Measurements from ENCODE around the gene SPR.
A peak's percentile ranks its signal among the peaks of the same experiment; 100 is the strongest.

SPR gene

GRCh38 chr2:72864500-72864899 is 22.7 kb upstream of the SPR start:
- peak; percentile 41 for DNase-seq (ENCODE audit: low spot score)
- Mint-ChIP-seq H3K9me3 (no peaks in the 10 kb centered on the region), H3K36me3 (ENCODE audit: low read depth) (no peaks in the 10 kb centered on the region), H3K4me3 (no peak overlapping the region), H3K27ac (no peak overlapping the region), H3K27me3 (ENCODE audit: low read depth) (peaks cover 47% of the 10 kb centered on the region), H3K4me1 (ENCODE audit: low read depth) (peaks cover 11% of the 10 kb centered on the region)

GRCh38 chr2:72871060-72871459 is 16.1 kb upstream of the SPR start:
- H3K9me3 Mint-ChIP-seq: no peaks in the 10 kb centered on the region
- H3K27me3 Mint-ChIP-seq (ENCODE audit: low read depth): peaks cover 40% of the 10 kb centered on the region
- no peaks in the 10 kb centered on the region for H3K36me3 Mint-ChIP-seq (ENCODE audit: low read depth)
- H3K4me1 Mint-ChIP-seq (ENCODE audit: low read depth): no peaks in the 10 kb centered on the region
- H3K27ac Mint-ChIP-seq: no peak overlapping the region
- DNase-seq (ENCODE audit: low spot score): no peak
- no peak overlapping the region for H3K4me3 Mint-ChIP-seq

GRCh38 chr2:72871880-72872279 is 15.3 kb upstream of the SPR start:
- peaks cover 39% of the 10 kb centered on the region for H3K27me3 Mint-ChIP-seq (ENCODE audit: low read depth)
- no peak for DNase-seq (ENCODE audit: low spot score)
- H3K9me3 Mint-ChIP-seq: no peaks in the 10 kb centered on the region
- H3K4me1 Mint-ChIP-seq (ENCODE audit: low read depth): no peaks in the 10 kb centered on the region
- H3K27ac Mint-ChIP-seq: no peak overlapping the region
- H3K36me3 Mint-ChIP-seq (ENCODE audit: low read depth): no peaks in the 10 kb centered on the region
- H3K4me3 Mint-ChIP-seq: no peak overlapping the region

GRCh38 chr2:72883356-72883962 is 3.7 kb upstream of the SPR start:
- no peak for DNase-seq (ENCODE audit: low spot score)
- Mint-ChIP-seq H3K27ac (no peak overlapping the region), H3K4me3 (no peak overlapping the region), H3K9me3 (no peaks in the 10 kb centered on the region), H3K36me3 (ENCODE audit: low read depth) (no peaks in the 10 kb centered on the region), H3K27me3 (ENCODE audit: low read depth) (peaks cover 34% of the 10 kb centered on the region), H3K4me1 (ENCODE audit: low read depth) (peaks cover 2% of the 10 kb centered on the region)

- Mint-ChIP-seq H3K27me3 (ENCODE audit: low read depth) (peaks cover 33% of the 10 kb centered on the region), H3K36me3 (ENCODE audit: low read depth) (no peaks in the 10 kb centered on the region), H3K27ac (no peak overlapping the region), H3K9me3 (no peaks in the 10 kb centered on the region), H3K4me3 (peak overlapping the region; percentile 56), H3K4me1 (ENCODE audit: low read depth) (peaks cover 2% of the 10 kb centered on the region)
- no peak for DNase-seq (ENCODE audit: low spot score)
Measured at GRCh38 chr2:72886505-72887031, 640 bp upstream of the SPR start.

- Mint-ChIP-seq H3K9me3 (no peaks in the 10 kb centered on the region), H3K36me3 (ENCODE audit: low read depth) (no peaks in the 10 kb centered on the region), H3K27me3 (ENCODE audit: low read depth) (peaks cover 33% of the 10 kb centered on the region), H3K4me1 (ENCODE audit: low read depth) (peaks cover 2% of the 10 kb centered on the region), H3K4me3 (peak overlapping the region; percentile 74), H3K27ac (no peak overlapping the region)
- peak; percentile 33 for DNase-seq (ENCODE audit: low spot score)
Measured at GRCh38 chr2:72887740-72888437, 681 bp downstream of the SPR start.

- Mint-ChIP-seq H3K27me3 (ENCODE audit: low read depth) (peaks cover 31% of the 10 kb centered on the region), H3K4me3 (no peak overlapping the region)
Measured at GRCh38 chr2:72888438-72889202, 1.4 kb downstream of the SPR start.

GRCh38 chr2:72889991-72890390 is 2.8 kb downstream of the SPR start:
- Mint-ChIP-seq H3K27me3 (ENCODE audit: low read depth) (peaks cover 28% of the 10 kb centered on the region), H3K9me3 (no peaks in the 10 kb centered on the region), H3K4me1 (ENCODE audit: low read depth) (peaks cover 2% of the 10 kb centered on the region), H3K4me3 (no peak overlapping the region), H3K27ac (no peak overlapping the region), H3K36me3 (ENCODE audit: low read depth) (no peaks in the 10 kb centered on the region)
- DNase-seq (ENCODE audit: low spot score): no peak

More at GRCh38 chr2:72888438-72889202, 1.4 kb downstream of the SPR start:
- DNase-seq (ENCODE audit: low spot score): no peak
- H3K9me3 Mint-ChIP-seq: no peaks in the 10 kb centered on the region
- no peaks in the 10 kb centered on the region for H3K36me3 Mint-ChIP-seq (ENCODE audit: low read depth)
- peaks cover 2% of the 10 kb centered on the region for H3K4me1 Mint-ChIP-seq (ENCODE audit: low read depth)
- H3K27ac Mint-ChIP-seq: no peak overlapping the region

GRCh38 chr2:72891091-72891818 is 4.0 kb downstream of the SPR start:
- H3K36me3 Mint-ChIP-seq (ENCODE audit: low read depth): no peaks in the 10 kb centered on the region
- no peaks in the 10 kb centered on the region for H3K9me3 Mint-ChIP-seq
- H3K27me3 Mint-ChIP-seq (ENCODE audit: low read depth): peaks cover 23% of the 10 kb centered on the region
- H3K4me1 Mint-ChIP-seq (ENCODE audit: low read depth): peaks cover 3% of the 10 kb centered on the region
- no peak for DNase-seq (ENCODE audit: low spot score)
- no peak overlapping the region for H3K4me3 Mint-ChIP-seq
- H3K27ac Mint-ChIP-seq: no peak overlapping the region

- Mint-ChIP-seq H3K9me3 (no peaks in the 10 kb centered on the region), H3K27ac (no peak overlapping the region), H3K27me3 (ENCODE audit: low read depth) (peaks cover 22% of the 10 kb centered on the region), H3K36me3 (ENCODE audit: low read depth) (no peaks in the 10 kb centered on the region), H3K4me3 (no peak overlapping the region), H3K4me1 (ENCODE audit: low read depth) (peaks cover 3% of the 10 kb centered on the region)
- DNase-seq (ENCODE audit: low spot score): peak; percentile 41
Measured at GRCh38 chr2:72892506-72893173, 5.4 kb downstream of the SPR start.

- Mint-ChIP-seq H3K9me3 (no peaks in the 10 kb centered on the region), H3K27ac (no peak overlapping the region), H3K4me1 (ENCODE audit: low read depth) (peaks cover 1% of the 10 kb centered on the region), H3K4me3 (no peak overlapping the region), H3K36me3 (ENCODE audit: low read depth) (no peaks in the 10 kb centered on the region), H3K27me3 (ENCODE audit: low read depth) (peaks cover 25% of the 10 kb centered on the region)
- no peak for DNase-seq (ENCODE audit: low spot score)
Measured at GRCh38 chr2:72893594-72894319, 6.5 kb downstream of the SPR start.

GRCh38 chr2:72894514-72894913 is 7.3 kb downstream of the SPR start:
- Mint-ChIP-seq H3K36me3 (ENCODE audit: low read depth) (no peaks in the 10 kb centered on the region), H3K27me3 (ENCODE audit: low read depth) (peaks cover 27% of the 10 kb centered on the region), H3K4me3 (no peak overlapping the region), H3K27ac (no peak overlapping the region), H3K4me1 (ENCODE audit: low read depth) (peaks cover 1% of the 10 kb centered on the region), H3K9me3 (no peaks in the 10 kb centered on the region)
- no peak for DNase-seq (ENCODE audit: low spot score)

- no peaks in the 10 kb centered on the region for H3K9me3 Mint-ChIP-seq
- H3K4me3 Mint-ChIP-seq: no peak overlapping the region
- H3K36me3 Mint-ChIP-seq (ENCODE audit: low read depth): no peaks in the 10 kb centered on the region
- DNase-seq (ENCODE audit: low spot score): no peak
- H3K27ac Mint-ChIP-seq: no peak overlapping the region
- peaks cover 1% of the 10 kb centered on the region for H3K4me1 Mint-ChIP-seq (ENCODE audit: low read depth)
- H3K27me3 Mint-ChIP-seq (ENCODE audit: low read depth): peaks cover 28% of the 10 kb centered on the region
Measured at GRCh38 chr2:72895154-72895553, 7.9 kb downstream of the SPR start.
